Measurements from ENCODE around the gene TNIP3. TPM values are rescaled to one million over a fixed set of nuclear protein-coding genes. Genes with fewer than 3 reads are reported as not detected.

The TNIP3 gene
- total and polyA plus RNA-seq, 2 donors (not counting 1 experiment from before 2014, with no cell fraction given) = 0.50 to 0.51 TPM

- H3K9me3 ChIP-seq (ENCODE audit: control insufficient read depth, insufficient read depth, low read depth, low read length) = no peaks in the 10 kb centered on the region
- H3K4me2 ChIP-seq (ENCODE audit: extremely low read depth, insufficient read depth, low read length) = no peak overlapping the region
- H3K79me2 ChIP-seq (ENCODE audit: control insufficient read depth, insufficient read depth, low read length) = no peaks in the 10 kb centered on the region
- peaks cover 6% of the 10 kb centered on the region for H3K4me1 ChIP-seq (ENCODE audit: control insufficient read depth, extremely low read depth, insufficient read depth, low read length)
- no peak overlapping the region for H2AFZ ChIP-seq (ENCODE audit: low read length)
- H3K4me3 ChIP-seq (replicated peaks in 1 of 4; ENCODE audit: control extremely low read depth in 1 of 4, insufficient read depth in 1 of 4, low read depth in 3 of 4, low read length in 4 of 4) = no peak overlapping the region
- no peaks in the 10 kb centered on the region for H4K20me1 ChIP-seq (ENCODE audit: control insufficient read depth, extremely low read depth, insufficient read depth, low read length)
- H3K27me3 ChIP-seq (ENCODE audit: control insufficient read depth, insufficient read depth, low read length) = no peaks in the 10 kb centered on the region
- peak in 1 of 2 donors; percentile 94 for DNase-seq (ENCODE audit: low read depth in 2 of 2)
- no peak overlapping the region for H3K9ac ChIP-seq (ENCODE audit: insufficient read depth, low read length)
- no peak for TF ChIP-seq EZH2 (IDR thresholded peaks at IDR 0.05; ENCODE audit: low read length, missing control alignments)
- H3K36me3 ChIP-seq (ENCODE audit: control insufficient read depth, insufficient read depth, low read length) = no peaks in the 10 kb centered on the region
- no peak overlapping the region for H3K27ac ChIP-seq (ENCODE audit: insufficient read depth, low read length)
Measured at GRCh38 chr4:121140716-121141460, 23.2 kb downstream of the TNIP3 start.

- TF ChIP-seq EZH2 (IDR thresholded peaks at IDR 0.05; ENCODE audit: low read length, missing control alignments) (no peak), CTCF (conservative IDR thresholded peaks at IDR 0.05 in 1 of 2, IDR thresholded peaks at IDR 0.05 in 1 of 2; ENCODE audit: low read depth in 1 of 2, low read length in 2 of 2) (no peak)
- Histone ChIP-seq H3K4me3 (replicated peaks in 1 of 4; ENCODE audit: control extremely low read depth in 1 of 4, insufficient read depth in 1 of 4, low read depth in 3 of 4, low read length in 4 of 4) (no peak overlapping the region), H3K9ac (ENCODE audit: insufficient read depth, low read length) (no peak overlapping the region), H3K4me2 (ENCODE audit: extremely low read depth, insufficient read depth, low read length) (no peak overlapping the region), H3K79me2 (ENCODE audit: control insufficient read depth, insufficient read depth, low read length) (no peaks in the 10 kb centered on the region), H3K9me3 (ENCODE audit: control insufficient read depth, insufficient read depth, low read depth, low read length) (no peaks in the 10 kb centered on the region), H2AFZ (ENCODE audit: low read length) (no peak overlapping the region), H3K27me3 (ENCODE audit: control insufficient read depth, insufficient read depth, low read length) (no peaks in the 10 kb centered on the region), H4K20me1 (ENCODE audit: control insufficient read depth, extremely low read depth, insufficient read depth, low read length) (no peaks in the 10 kb centered on the region), H3K4me1 (ENCODE audit: control insufficient read depth, extremely low read depth, insufficient read depth, low read length) (peaks cover 6% of the 10 kb centered on the region), H3K27ac (ENCODE audit: insufficient read depth, low read length) (no peak overlapping the region), H3K36me3 (ENCODE audit: control insufficient read depth, insufficient read depth, low read length) (no peaks in the 10 kb centered on the region)
- DNase-seq (ENCODE audit: low read depth in 2 of 2) = peak; percentile 44 to 93
Measured at GRCh38 chr4:121139533-121140222, 24.4 kb downstream of the TNIP3 start.

- Histone ChIP-seq H3K4me1 (ENCODE audit: control insufficient read depth, extremely low read depth, insufficient read depth, low read length) (peaks cover 6% of the 10 kb centered on the region), H3K36me3 (ENCODE audit: control insufficient read depth, insufficient read depth, low read length) (no peaks in the 10 kb centered on the region), H4K20me1 (ENCODE audit: control insufficient read depth, extremely low read depth, insufficient read depth, low read length) (no peaks in the 10 kb centered on the region), H3K9me3 (ENCODE audit: control insufficient read depth, insufficient read depth, low read depth, low read length) (no peaks in the 10 kb centered on the region), H3K4me3 (replicated peaks in 1 of 4; ENCODE audit: control extremely low read depth in 1 of 4, insufficient read depth in 1 of 4, low read depth in 3 of 4, low read length in 4 of 4) (no peak overlapping the region), H3K27ac (ENCODE audit: insufficient read depth, low read length) (no peak overlapping the region), H3K4me2 (ENCODE audit: extremely low read depth, insufficient read depth, low read length) (no peak overlapping the region), H3K79me2 (ENCODE audit: control insufficient read depth, insufficient read depth, low read length) (no peaks in the 10 kb centered on the region), H3K27me3 (ENCODE audit: control insufficient read depth, insufficient read depth, low read length) (no peaks in the 10 kb centered on the region), H2AFZ (ENCODE audit: low read length) (no peak overlapping the region), H3K9ac (ENCODE audit: insufficient read depth, low read length) (no peak overlapping the region)
- no peak for DNase-seq (ENCODE audit: low read depth in 2 of 2)
- TF ChIP-seq EZH2 (IDR thresholded peaks at IDR 0.05; ENCODE audit: low read length, missing control alignments) = no peak
Measured at GRCh38 chr4:121138039-121138825, 25.9 kb downstream of the TNIP3 start.
